ENCODE measurements around the gene PRKCE. TPM values are rescaled to one million over a fixed set of nuclear protein-coding genes. Genes with fewer than 3 reads are reported as not detected.

Gene PRKCE
- total RNA-seq, 1 experiment from 2014 or later, result 1.3 TPM

- H2BK15ac ChIP-seq (ENCODE audit: low read depth, low read length), result no peak overlapping the region
- H2AK5ac ChIP-seq (ENCODE audit: insufficient read length, low read length), result no peak overlapping the region
- no peaks in the 10 kb centered on the region for H3K23me2 ChIP-seq (ENCODE audit: insufficient read length, low read depth, low read length, poor library complexity, severe bottlenecking)
- no peak overlapping the region for H4K8ac ChIP-seq (replicated peaks; ENCODE audit: insufficient read length, low read depth, low read length)
- no peaks in the 10 kb centered on the region for H3K27me3 ChIP-seq (ENCODE audit: insufficient read depth, low read length)
- Mint-ChIP-seq H3K36me3 (ENCODE audit: insufficient read depth in 1 of 3, low read depth in 3 of 3) (no peaks in the 10 kb centered on the region), H3K4me1 (peaks cover 11 to 12% of the 10 kb centered on the region in 2 experiments), H3K27me3 (ENCODE audit: low read depth) (peaks cover 3% of the 10 kb centered on the region), H3K27ac (no peak overlapping the region; a peak in 1 of 7 replicates), H3K4me3 (no peak overlapping the region), H3K9me3 (no peaks in the 10 kb centered on the region)
- H3K4me2 ChIP-seq (ENCODE audit: insufficient read depth, insufficient read length, low read length), result no peak overlapping the region
- DNase-seq, result no peak
- no peak overlapping the region for H2BK120ac ChIP-seq (ENCODE audit: low read depth, low read length, poor library complexity, severe bottlenecking)
- H2BK12ac ChIP-seq (ENCODE audit: insufficient read length, low read depth, low read length), result no peak overlapping the region
- H3K79me1 ChIP-seq (ENCODE audit: insufficient read depth, low read depth, low read length, poor library complexity, severe bottlenecking), result no peaks in the 10 kb centered on the region
- H2BK5ac ChIP-seq (ENCODE audit: insufficient read length, low read length), result no peak overlapping the region
- H3K9ac ChIP-seq (ENCODE audit: extremely low read depth, insufficient read length, low read length), result no peak overlapping the region
- no peak overlapping the region; the same call in 1 of the 2 replicates for H3K14ac ChIP-seq (ENCODE audit: insufficient read depth, low read length)
- H3K23ac ChIP-seq (ENCODE audit: insufficient read length, low read depth, low read length), result no peak overlapping the region
- H3K56ac ChIP-seq (ENCODE audit: insufficient read length, low read depth, low read length), result no peak overlapping the region
- no peak overlapping the region for H4K91ac ChIP-seq (ENCODE audit: insufficient read length, low read depth, low read length)
- H3T11ph ChIP-seq (ENCODE audit: low read length), result no peak overlapping the region
- peaks cover 6% of the 10 kb centered on the region for H3K4me1 ChIP-seq (ENCODE audit: insufficient read depth, low read length)
- H4K20me1 ChIP-seq (ENCODE audit: control insufficient read depth, insufficient read depth, insufficient read length), result no peaks in the 10 kb centered on the region
- H2AFZ ChIP-seq (ENCODE audit: low read length), result no peak overlapping the region
- no peak overlapping the region for H3K18ac ChIP-seq (ENCODE audit: insufficient read length, low read depth, low read length)
- H2BK20ac ChIP-seq (ENCODE audit: low read depth, low read length, poor library complexity, severe bottlenecking), result no peak overlapping the region
- TF ChIP-seq, protein P1, sequence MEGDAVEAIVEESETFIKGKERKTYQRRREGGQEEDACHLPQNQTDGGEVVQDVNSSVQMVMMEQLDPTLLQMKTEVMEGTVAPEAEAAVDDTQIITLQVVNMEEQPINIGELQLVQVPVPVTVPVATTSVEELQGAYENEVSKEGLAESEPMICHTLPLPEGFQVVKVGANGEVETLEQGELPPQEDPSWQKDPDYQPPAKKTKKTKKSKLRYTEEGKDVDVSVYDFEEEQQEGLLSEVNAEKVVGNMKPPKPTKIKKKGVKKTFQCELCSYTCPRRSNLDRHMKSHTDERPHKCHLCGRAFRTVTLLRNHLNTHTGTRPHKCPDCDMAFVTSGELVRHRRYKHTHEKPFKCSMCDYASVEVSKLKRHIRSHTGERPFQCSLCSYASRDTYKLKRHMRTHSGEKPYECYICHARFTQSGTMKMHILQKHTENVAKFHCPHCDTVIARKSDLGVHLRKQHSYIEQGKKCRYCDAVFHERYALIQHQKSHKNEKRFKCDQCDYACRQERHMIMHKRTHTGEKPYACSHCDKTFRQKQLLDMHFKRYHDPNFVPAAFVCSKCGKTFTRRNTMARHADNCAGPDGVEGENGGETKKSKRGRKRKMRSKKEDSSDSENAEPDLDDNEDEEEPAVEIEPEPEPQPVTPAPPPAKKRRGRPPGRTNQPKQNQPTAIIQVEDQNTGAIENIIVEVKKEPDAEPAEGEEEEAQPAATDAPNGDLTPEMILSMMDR (conservative IDR thresholded peaks at IDR 0.05), result no peak
- H3K4ac ChIP-seq (ENCODE audit: low read depth, low read length), result no peak overlapping the region
- no peaks in the 10 kb centered on the region for H3K9me3 ChIP-seq (ENCODE audit: control insufficient read depth, low read depth, low read length)
- WGBS (ENCODE audit: extremely low coverage, insufficient read length, low lambda C conversion rate), result no CpG with 5 or more reads among the region's 9 CpGs
- H3K27ac ChIP-seq (ENCODE audit: insufficient read length, low read depth, low read length), result no peak overlapping the region
- H3K79me2 ChIP-seq (ENCODE audit: insufficient read depth, low read length), result no peaks in the 10 kb centered on the region
- H4K5ac ChIP-seq (ENCODE audit: insufficient read length, low read depth, low read length), result no peak overlapping the region
Observed at GRCh38 chr2:46143429-46144132, 492.1 kb downstream of the PRKCE start.
